GM10266 (cell line): Measurements from ENCODE around the gene NTF4.
A peak's percentile ranks its signal among the peaks of the same experiment; 100 is the strongest.
"Not testable (repeated sequence)": the region's sequence is repeated elsewhere in the genome, so short reads cannot be mapped to it uniquely, and the experiment has no call there.

Source experiments
- DNase-seq: peaks from one replicate; pipeline ENCODE4 v3.0.0; 2012; ENCODE audit errors: extremely low spot score
- CTCF ChIP-seq: IDR thresholded peaks from 2 replicates; pipeline ENCODE4 v1.5.1; 2012; ENCODE audit warnings: mild to moderate bottlenecking, low read depth; ENCODE audit not compliant: control insufficient read depth, insufficient read depth; ENCODE audit errors: missing control alignments

NTF4 gene

GRCh38 chr19:49061445-49061844, 3.2 kb downstream of the NTF4 start:
- TF ChIP-seq CTCF, result no peak

GRCh38 chr19:49061000-49061399, 3.6 kb downstream of the NTF4 start:
- DNase-seq, result no peak
- TF ChIP-seq CTCF, result no peak

More at GRCh38 chr19:49061445-49061844, 3.2 kb downstream of the NTF4 start:
- peak; percentile 51 for DNase-seq

GRCh38 chr19:49059053-49059452, 5.6 kb downstream of the NTF4 start:
- TF ChIP-seq CTCF, result no peak
- no peak for DNase-seq

- TF ChIP-seq CTCF, result no peak
- peak; percentile 61 for DNase-seq
Observed at GRCh38 chr19:49058562-49058961, 6.1 kb downstream of the NTF4 start.

GRCh38 chr19:49057636-49058234, 6.9 kb downstream of the NTF4 start, which contains the start of gene CGB7:
Gene CGB7, minus strand, starts transcription at chr19:49057749. Its CDS starts 2,374 bp downstream, at chr19:49055375.
- TF ChIP-seq CTCF, result no peak
- DNase-seq, result peak; percentile 50

GRCh38 chr19:49056902-49057596, 7.6 kb downstream of the NTF4 start:
- DNase-seq, result not testable (repeated sequence)

GRCh38 chr19:49056101-49056901, 8.3 kb downstream of the NTF4 start:
- TF ChIP-seq CTCF, result peak; percentile 8
- DNase-seq, result peak; percentile 87

- not testable (repeated sequence) for DNase-seq
Observed at GRCh38 chr19:49050376-49051033, 14.1 kb downstream of the NTF4 start.

- not testable (repeated sequence) for DNase-seq
Observed at GRCh38 chr19:49049834-49050233, 14.8 kb downstream of the NTF4 start.

GRCh38 chr19:49049011-49049410, 15.6 kb downstream of the NTF4 start, which contains the start of gene CGB8:
Gene CGB8, minus strand, starts transcription at chr19:49049111. Its CDS starts 372 bp downstream, at chr19:49048739.
- not testable (repeated sequence) for DNase-seq

- not testable (repeated sequence) for DNase-seq
Observed at GRCh38 chr19:49043548-49043947, 21.1 kb downstream of the NTF4 start, which contains the start of gene CGB5. Gene CGB5, plus strand, starts transcription at chr19:49043848. Its CDS starts 362 bp downstream, at chr19:49044210.
